ENCODE results near the gene TAL1.

The TAL1 gene

DNA sequence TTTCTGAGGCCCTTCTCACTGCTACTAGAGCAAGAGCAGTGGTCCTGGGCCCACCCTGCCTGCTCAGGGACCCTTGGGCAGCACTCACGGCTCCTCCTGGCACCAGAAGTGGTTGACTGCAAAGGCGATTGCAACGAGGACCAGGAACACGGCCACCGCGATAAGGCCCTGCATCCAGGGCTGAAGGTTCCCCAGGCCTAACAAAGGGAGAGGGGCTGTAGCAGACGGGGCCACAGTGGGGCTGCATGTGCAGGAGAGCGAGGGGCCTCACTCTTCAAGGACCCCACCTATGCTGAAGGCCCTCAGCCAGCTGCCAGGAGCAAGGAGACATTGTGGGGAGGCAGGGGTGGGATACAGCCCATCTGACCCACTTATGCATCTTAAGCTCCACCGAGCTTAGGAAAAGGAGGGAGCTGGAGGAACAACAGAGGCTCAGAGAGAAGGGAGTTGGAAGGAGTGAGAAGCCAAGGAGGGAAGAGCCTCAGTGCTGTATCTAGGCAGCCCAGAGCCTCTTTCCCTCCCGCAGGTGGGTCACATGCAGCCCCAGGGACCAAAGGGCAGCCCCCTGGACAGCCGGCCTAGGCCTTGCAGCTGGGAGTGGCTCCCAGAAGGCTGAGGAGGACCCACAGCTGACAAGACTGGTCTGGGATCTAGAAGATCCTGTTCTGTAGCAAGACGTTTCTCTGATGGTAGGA lies 44.6 kb downstream of the TAL1 start:
- Histone ChIP-seq H2BK120ac (ENCODE audit: low read depth, low read length) (no peak overlapping the region), H3K9me3 (ENCODE audit: control insufficient read depth, low read length) (no peaks in the 10 kb centered on the region), H3K4ac (ENCODE audit: low read depth in 1 of 2, low read length in 2 of 2) (no peak overlapping the region), H3K4me2 (ENCODE audit: low read length, poor library complexity, severe bottlenecking) (no peak overlapping the region), H2AFZ (ENCODE audit: low read depth, low read length) (no peak overlapping the region), H2BK15ac (ENCODE audit: low read depth, poor library complexity, severe bottlenecking) (no peak overlapping the region), H4K8ac (ENCODE audit: low read length) (no peak overlapping the region), H3K36me3 (ENCODE audit: control insufficient read depth in 1 of 2, insufficient read depth in 2 of 2, low read depth in 1 of 2, low read length in 2 of 2) (no peaks in the 10 kb centered on the region), H3K14ac (ENCODE audit: low read length in 2 of 2) (no peak overlapping the region), H3K23ac (ENCODE audit: low read length in 2 of 2) (no peak overlapping the region), H3K79me1 (replicated peaks; ENCODE audit: low read length, poor library complexity, severe bottlenecking) (no peaks in the 10 kb centered on the region), H2BK5ac (ENCODE audit: low read depth, low read length, poor library complexity, severe bottlenecking) (no peak overlapping the region), H4K91ac (ENCODE audit: low read length) (no peak overlapping the region), H3K4me3 (ENCODE audit: insufficient read depth in 1 of 2, low read depth in 1 of 2, low read length in 2 of 2) (no peak overlapping the region), H3K18ac (ENCODE audit: low read depth in 1 of 2, low read length in 2 of 2) (no peak overlapping the region), H3K4me1 (ENCODE audit: control insufficient read depth, insufficient read depth, low read depth, low read length) (peaks cover 38% of the 10 kb centered on the region), H2AK5ac (ENCODE audit: low read length, severe bottlenecking) (no peak overlapping the region), H3K9ac (ENCODE audit: low read length) (no peak overlapping the region), H2BK12ac (ENCODE audit: low read length in 2 of 2) (no peak overlapping the region), H3K27me3 (ENCODE audit: control insufficient read depth in 1 of 2, insufficient read depth in 1 of 2, low read length in 2 of 2) (peaks cover 0 to 13% of the 10 kb centered on the region in 2 experiments), H3K27ac (ENCODE audit: low read length, poor library complexity, severe bottlenecking) (no peak overlapping the region)
- DNase-seq: no peak
- 76% methylated on average over 12 of the region's 12 CpGs for WGBS

DNA sequence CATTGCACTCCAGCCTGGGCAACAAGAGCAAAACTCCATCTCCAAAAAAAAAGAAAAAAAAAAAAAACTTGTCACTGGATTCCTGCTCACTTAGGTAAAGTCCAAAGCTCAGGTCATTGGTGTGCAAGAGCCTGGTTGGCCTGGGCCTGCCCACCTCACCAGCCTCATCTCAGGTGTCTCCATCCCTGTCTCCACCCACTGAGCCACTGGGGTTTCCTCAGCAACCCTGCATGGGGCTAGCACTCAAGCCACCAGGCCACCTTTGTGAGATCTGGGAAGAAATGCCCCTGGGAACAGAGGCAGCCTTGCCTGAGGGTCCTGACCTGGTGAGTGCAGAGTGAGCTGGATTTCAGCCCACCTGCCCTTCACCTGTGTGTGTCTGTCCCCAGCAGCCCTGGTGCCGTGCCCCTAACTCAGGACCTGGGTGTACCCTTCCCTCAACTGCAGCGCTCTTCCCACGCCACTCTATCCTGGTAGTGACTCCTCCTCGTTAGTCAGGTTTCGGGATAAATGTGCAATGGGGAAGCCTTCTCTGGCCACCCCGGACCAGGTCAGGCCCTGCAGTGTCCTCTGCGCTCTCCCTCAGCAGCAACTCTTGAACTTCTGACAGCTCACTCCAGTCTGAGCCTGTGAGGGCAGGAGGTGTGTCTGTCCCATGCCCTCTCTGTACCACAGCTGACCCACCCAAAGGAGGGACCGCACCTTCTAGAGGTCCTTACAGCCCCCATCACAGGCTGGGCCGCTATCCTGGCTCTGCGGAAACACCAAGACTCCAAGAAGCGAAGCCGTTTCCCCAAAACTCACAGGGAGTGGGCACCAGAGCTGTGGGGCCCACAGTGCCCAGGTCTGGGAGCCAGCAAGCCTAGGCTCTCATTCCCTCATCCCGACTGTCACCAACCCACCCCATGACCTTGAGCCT lies 45.5 kb downstream of the TAL1 start:
- no peak overlapping the region for H2BK15ac ChIP-seq (ENCODE audit: low read depth, poor library complexity, severe bottlenecking)
- H3K27me3 ChIP-seq (ENCODE audit: control insufficient read depth in 1 of 2, insufficient read depth in 1 of 2, low read length in 2 of 2): peaks cover 0 to 18% of the 10 kb centered on the region in 2 experiments
- no peaks in the 10 kb centered on the region for H3K36me3 ChIP-seq (ENCODE audit: control insufficient read depth in 1 of 2, insufficient read depth in 2 of 2, low read depth in 1 of 2, low read length in 2 of 2)
- H4K91ac ChIP-seq (ENCODE audit: low read length): no peak overlapping the region
- no peak overlapping the region for H4K8ac ChIP-seq (ENCODE audit: low read length)
- H2BK12ac ChIP-seq (ENCODE audit: low read length in 2 of 2): no peak overlapping the region
- H3K27ac ChIP-seq (ENCODE audit: low read length, poor library complexity, severe bottlenecking): no peak overlapping the region
- H3K4ac ChIP-seq (ENCODE audit: low read depth in 1 of 2, low read length in 2 of 2): no peak overlapping the region
- no peak overlapping the region for H2AFZ ChIP-seq (ENCODE audit: low read depth, low read length)
- H3K18ac ChIP-seq (ENCODE audit: low read depth in 1 of 2, low read length in 2 of 2): no peak overlapping the region
- H3K79me1 ChIP-seq (replicated peaks; ENCODE audit: low read length, poor library complexity, severe bottlenecking): no peaks in the 10 kb centered on the region
- no peak overlapping the region for H3K4me3 ChIP-seq (ENCODE audit: insufficient read depth in 1 of 2, low read depth in 1 of 2, low read length in 2 of 2)
- DNase-seq: no peak
- H2BK120ac ChIP-seq (ENCODE audit: low read depth, low read length): no peak overlapping the region
- H2AK5ac ChIP-seq (ENCODE audit: low read length, severe bottlenecking): no peak overlapping the region
- H3K4me2 ChIP-seq (ENCODE audit: low read length, poor library complexity, severe bottlenecking): no peak overlapping the region
- H3K23ac ChIP-seq (ENCODE audit: low read length in 2 of 2): no peak overlapping the region
- H3K4me1 ChIP-seq (ENCODE audit: control insufficient read depth, insufficient read depth, low read depth, low read length): peaks cover 38% of the 10 kb centered on the region
- H3K9ac ChIP-seq (ENCODE audit: low read length): no peak overlapping the region
- H2BK5ac ChIP-seq (ENCODE audit: low read depth, low read length, poor library complexity, severe bottlenecking): no peak overlapping the region
- no peaks in the 10 kb centered on the region for H3K9me3 ChIP-seq (ENCODE audit: control insufficient read depth, low read length)
- no peak overlapping the region for H3K14ac ChIP-seq (ENCODE audit: low read length in 2 of 2)
- WGBS: 92% methylated on average over 13 of the region's 13 CpGs

DNA sequence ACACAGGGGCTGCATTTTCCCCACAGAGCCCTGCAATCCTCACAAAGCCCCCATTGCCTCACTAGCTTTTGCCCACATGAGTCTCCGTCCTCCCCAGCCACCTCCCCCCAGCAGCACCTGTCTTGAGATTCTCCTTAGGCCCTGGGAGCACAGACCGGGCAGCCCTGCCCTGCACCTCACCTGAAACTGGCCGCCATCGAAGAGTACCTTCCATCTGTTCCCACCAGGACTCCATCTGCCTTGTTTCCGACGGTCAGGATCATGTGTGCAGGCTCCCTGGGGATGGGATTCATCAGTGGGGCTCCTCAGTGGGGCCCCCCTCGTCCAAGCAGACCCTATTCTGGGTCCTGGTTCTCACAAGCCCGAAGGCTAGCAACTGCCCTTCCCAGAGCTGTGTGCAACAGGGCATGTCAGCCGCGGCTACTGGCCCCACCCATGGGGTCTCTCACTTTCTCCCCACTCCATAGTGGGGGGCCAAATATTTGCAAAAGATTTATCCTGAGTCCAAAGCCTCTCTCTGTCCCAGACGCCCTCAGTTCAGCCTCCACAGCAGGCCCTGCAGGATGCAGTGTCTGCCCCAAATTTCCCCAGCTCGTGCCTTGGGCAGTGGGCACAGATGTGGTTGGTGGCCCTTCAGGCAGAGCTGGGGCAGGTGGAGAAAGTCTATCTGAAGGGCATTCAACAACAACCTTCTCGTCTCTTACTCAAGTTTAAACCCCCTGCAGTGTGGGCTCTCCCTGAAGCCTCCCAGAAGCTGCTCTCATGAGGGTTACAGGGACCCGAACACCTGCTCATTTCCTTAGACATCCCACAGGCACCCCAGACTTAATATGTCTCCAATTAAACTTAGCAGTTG lies 47.0 kb downstream of the TAL1 start:
- Histone ChIP-seq H4K8ac (ENCODE audit: low read length) (no peak overlapping the region), H2BK15ac (ENCODE audit: low read depth, poor library complexity, severe bottlenecking) (no peak overlapping the region), H3K4me3 (ENCODE audit: insufficient read depth in 1 of 2, low read depth in 1 of 2, low read length in 2 of 2) (no peak overlapping the region), H2AK5ac (ENCODE audit: low read length, severe bottlenecking) (no peak overlapping the region), H3K4me1 (ENCODE audit: control insufficient read depth, insufficient read depth, low read depth, low read length) (peaks cover 29% of the 10 kb centered on the region), H3K18ac (ENCODE audit: low read depth in 1 of 2, low read length in 2 of 2) (no peak overlapping the region), H3K4me2 (ENCODE audit: low read length, poor library complexity, severe bottlenecking) (no peak overlapping the region), H3K9me3 (ENCODE audit: control insufficient read depth, low read length) (no peaks in the 10 kb centered on the region), H4K91ac (ENCODE audit: low read length) (no peak overlapping the region), H3K27ac (ENCODE audit: low read length, poor library complexity, severe bottlenecking) (no peak overlapping the region), H2BK5ac (ENCODE audit: low read depth, low read length, poor library complexity, severe bottlenecking) (no peak overlapping the region), H3K4ac (ENCODE audit: low read depth in 1 of 2, low read length in 2 of 2) (no peak overlapping the region), H3K14ac (ENCODE audit: low read length in 2 of 2) (no peak overlapping the region), H3K9ac (ENCODE audit: low read length) (no peak overlapping the region), H2AFZ (ENCODE audit: low read depth, low read length) (no peak overlapping the region), H3K79me1 (replicated peaks; ENCODE audit: low read length, poor library complexity, severe bottlenecking) (no peaks in the 10 kb centered on the region), H3K23ac (ENCODE audit: low read length in 2 of 2) (no peak overlapping the region), H2BK12ac (ENCODE audit: low read length in 2 of 2) (no peak overlapping the region), H3K36me3 (ENCODE audit: control insufficient read depth in 1 of 2, insufficient read depth in 2 of 2, low read depth in 1 of 2, low read length in 2 of 2) (no peaks in the 10 kb centered on the region), H3K27me3 (ENCODE audit: control insufficient read depth in 1 of 2, insufficient read depth in 1 of 2, low read length in 2 of 2) (peaks cover 0 to 29% of the 10 kb centered on the region in 2 experiments), H2BK120ac (ENCODE audit: low read depth, low read length) (no peak overlapping the region)
- 80% methylated on average over 14 of the region's 14 CpGs for WGBS
- no peak for DNase-seq

All from mesenchymal stem cell (in vitro differentiated cells and primary cell).